HUES48 (cell line): ENCODE measurements around the gene RPS28.
A peak's percentile ranks its signal among the peaks of the same experiment; 100 is the strongest.
"Not testable (repeated sequence)": the region's sequence is repeated elsewhere in the genome, so short reads cannot be mapped to it uniquely, and the experiment has no call there.

Experiments used
- H3K27ac ChIP-seq: one replicate; pipeline ENCODE4 v1.7.0; 2013; ENCODE audit warnings: low read depth, low read length, inconsistent platforms
- H3K27me3 ChIP-seq: 2 replicates; pipeline ENCODE4 v1.6.1; 2013; ENCODE audit warnings: mild to moderate bottlenecking, low read length; ENCODE audit not compliant: control insufficient read depth, insufficient read depth
- H3K36me3 ChIP-seq: 2 replicates; pipeline ENCODE4 v1.6.1; 2013; ENCODE audit warnings: low read length; ENCODE audit not compliant: control insufficient read depth, insufficient read depth
- H3K4me1 ChIP-seq: 2 replicates; pipeline ENCODE4 v1.6.1; 2013; ENCODE audit warnings: mild to moderate bottlenecking, low read length; ENCODE audit not compliant: control insufficient read depth, insufficient read depth
- H3K4me3 ChIP-seq: 2 replicates; pipeline ENCODE4 v1.5.1; 2013; ENCODE audit warnings: mild to moderate bottlenecking, low read depth, low read length
- H3K9ac ChIP-seq: 2 replicates; pipeline ENCODE4 v1.6.1; 2013; ENCODE audit warnings: mild to moderate bottlenecking, low read depth, low read length, moderate library complexity
- H3K9me3 ChIP-seq: 2 replicates; pipeline ENCODE4 v1.6.1; 2013; ENCODE audit warnings: low read length; ENCODE audit not compliant: control insufficient read depth, insufficient read depth

The RPS28 gene

GRCh38 chr19:8321067-8321985 lies at the start of gene RPS28, which contains the start of gene NDUFA7:
Gene RPS28, plus strand, starts transcription at chr19:8321496. Its CDS starts 35 bp downstream, at chr19:8321531.
Gene NDUFA7, minus strand, starts transcription at chr19:8321375. Its CDS starts 17 bp downstream, at chr19:8321358.
- Histone ChIP-seq H3K27me3 (no peaks in the 10 kb centered on the region), H3K27ac (peak within 1 kb of the TSS; percentile 92), H3K9me3 (no peaks in the 10 kb centered on the region), H3K4me1 (peaks cover 16% of the 10 kb centered on the region; the same call in 1 of the 2 replicates), H3K4me3 (peak within 1 kb of the TSS; percentile 79), H3K9ac (peak within 1 kb of the TSS; percentile 96), H3K36me3 (peaks cover 24% of the 10 kb centered on the region)

GRCh38 chr19:8276508-8276907 lies 44.8 kb upstream of the RPS28 start:
- not testable (repeated sequence) for H3K9ac ChIP-seq, H3K9me3 ChIP-seq, H3K36me3 ChIP-seq, H3K4me3 ChIP-seq, H3K4me1 ChIP-seq, H3K27me3 ChIP-seq, H3K27ac ChIP-seq

- not testable (repeated sequence) for H3K27me3 ChIP-seq, H3K4me1 ChIP-seq, H3K27ac ChIP-seq, H3K9ac ChIP-seq, H3K9me3 ChIP-seq, H3K36me3 ChIP-seq, H3K4me3 ChIP-seq
Measured at GRCh38 chr19:8291337-8291736, 30.0 kb upstream of the RPS28 start.

GRCh38 chr19:8302357-8302691 lies 19.0 kb upstream of the RPS28 start:
- Histone ChIP-seq H3K4me1 (peaks cover 4% of the 10 kb centered on the region; the same call in 1 of the 2 replicates), H3K36me3 (peaks cover 19% of the 10 kb centered on the region), H3K4me3 (no peak overlapping the region), H3K9ac (no peak overlapping the region), H3K9me3 (no peaks in the 10 kb centered on the region), H3K27me3 (no peaks in the 10 kb centered on the region), H3K27ac (no peak overlapping the region)

- Histone ChIP-seq H3K4me3 (no peak overlapping the region), H3K9me3 (no peaks in the 10 kb centered on the region), H3K4me1 (peaks cover 8% of the 10 kb centered on the region; the same call in 1 of the 2 replicates), H3K27me3 (no peaks in the 10 kb centered on the region), H3K27ac (no peak overlapping the region), H3K9ac (no peak overlapping the region), H3K36me3 (peaks cover 19% of the 10 kb centered on the region)
Measured at GRCh38 chr19:8302734-8303133, 18.6 kb upstream of the RPS28 start.

GRCh38 chr19:8304841-8305621 lies 16.3 kb upstream of the RPS28 start:
- Histone ChIP-seq H3K36me3 (peaks cover 26% of the 10 kb centered on the region), H3K4me1 (peaks cover 13% of the 10 kb centered on the region), H3K27ac (no peak overlapping the region), H3K27me3 (no peaks in the 10 kb centered on the region), H3K4me3 (no peak overlapping the region), H3K9ac (no peak overlapping the region), H3K9me3 (no peaks in the 10 kb centered on the region)

GRCh38 chr19:8305798-8306197 lies 15.5 kb upstream of the RPS28 start:
- Histone ChIP-seq H3K4me3 (no peak overlapping the region), H3K36me3 (peaks cover 32% of the 10 kb centered on the region), H3K9me3 (no peaks in the 10 kb centered on the region), H3K27ac (no peak overlapping the region), H3K27me3 (no peaks in the 10 kb centered on the region), H3K9ac (no peak overlapping the region), H3K4me1 (peaks cover 13% of the 10 kb centered on the region)

- Histone ChIP-seq H3K4me3 (no peak overlapping the region), H3K4me1 (peaks cover 13% of the 10 kb centered on the region), H3K9ac (no peak overlapping the region), H3K9me3 (no peaks in the 10 kb centered on the region), H3K36me3 (peaks cover 38% of the 10 kb centered on the region), H3K27me3 (no peaks in the 10 kb centered on the region), H3K27ac (no peak overlapping the region)
Measured at GRCh38 chr19:8306235-8307054, 14.9 kb upstream of the RPS28 start.

GRCh38 chr19:8307400-8307964 lies 13.8 kb upstream of the RPS28 start:
- H3K9ac ChIP-seq = peak overlapping the region; percentile 82
- H3K4me1 ChIP-seq = peaks cover 13% of the 10 kb centered on the region
- peaks cover 39% of the 10 kb centered on the region for H3K36me3 ChIP-seq
- no peaks in the 10 kb centered on the region for H3K9me3 ChIP-seq
- peak overlapping the region; percentile 82 for H3K27ac ChIP-seq
- peak overlapping the region; percentile 81 for H3K4me3 ChIP-seq
- no peaks in the 10 kb centered on the region for H3K27me3 ChIP-seq
